ACHN (cell line): ENCODE measurements around the gene COL4A2.
A peak's percentile ranks its signal among the peaks of the same experiment; 100 is the strongest.

ENCODE experiments used
- DNase-seq: peaks from one replicate; pipeline ENCODE4 v3.0.0-alpha.2; 2015
- in situ Hi-C: cut with HindIII; loops from 2 replicates; pipeline ENCODE4 v1.10.0; 2017; ENCODE audit warnings: low sequenced_read_pairs, low pct_ligation_motif_present, low pct_unique_long_range_greater_than_20kb

The COL4A2 gene

GRCh38 chr13:110431425-110432294 is 124.6 kb downstream of the COL4A2 start:
- in situ Hi-C loops = loop anchor here (25.0 kb wide), 1 partner anchor 219 kb away; no protein-coding TSS in a partner anchor
- DNase-seq = no peak

GRCh38 chr13:110432522-110432921 is 125.4 kb downstream of the COL4A2 start:
- in situ Hi-C loops = loop anchor here (25.0 kb wide), 1 partner anchor 220 kb away; no protein-coding TSS in a partner anchor
- DNase-seq = no peak

- in situ Hi-C loops = loop anchor here (25.0 kb wide), 1 partner anchor 221 kb away; no protein-coding TSS in a partner anchor
- no peak for DNase-seq
Measured at GRCh38 chr13:110433014-110433413, 125.9 kb downstream of the COL4A2 start.

GRCh38 chr13:110434629-110435028 is 127.5 kb downstream of the COL4A2 start:
- in situ Hi-C loops = loop anchor here (25.0 kb wide), 1 partner anchor 222 kb away; no protein-coding TSS in a partner anchor

GRCh38 chr13:110435331-110435730 is 128.2 kb downstream of the COL4A2 start:
- in situ Hi-C loops = loop anchor here (25.0 kb wide), 1 partner anchor 223 kb away; no protein-coding TSS in a partner anchor

More at GRCh38 chr13:110434629-110435028, 127.5 kb downstream of the COL4A2 start:
- DNase-seq = no peak

GRCh38 chr13:110436276-110436675 is 129.2 kb downstream of the COL4A2 start:
- no peak for DNase-seq
- in situ Hi-C loops = loop anchor here (25.0 kb wide), 1 partner anchor 224 kb away; no protein-coding TSS in a partner anchor

More at GRCh38 chr13:110435331-110435730, 128.2 kb downstream of the COL4A2 start:
- no peak for DNase-seq

GRCh38 chr13:110436786-110437370 is 129.8 kb downstream of the COL4A2 start:
- in situ Hi-C loops = loop anchor here (25.0 kb wide), 1 partner anchor 225 kb away; no protein-coding TSS in a partner anchor
- DNase-seq = no peak

- in situ Hi-C loops = loop anchor here (25.0 kb wide), 1 partner anchor 226 kb away; no protein-coding TSS in a partner anchor
- DNase-seq = no peak
Measured at GRCh38 chr13:110438211-110438610, 131.1 kb downstream of the COL4A2 start.

GRCh38 chr13:110438776-110439175 is 131.7 kb downstream of the COL4A2 start:
- in situ Hi-C loops = loop anchor here (25.0 kb wide), 1 partner anchor 226 kb away; no protein-coding TSS in a partner anchor
- no peak for DNase-seq

GRCh38 chr13:110440946-110441731 is 134.1 kb downstream of the COL4A2 start:
- DNase-seq = no peak
- in situ Hi-C loops = loop anchor here (25.0 kb wide), 1 partner anchor 229 kb away; no protein-coding TSS in a partner anchor

- DNase-seq = peak; percentile 40
- in situ Hi-C loops = loop anchor here (25.0 kb wide), 1 partner anchor 231 kb away; no protein-coding TSS in a partner anchor
Measured at GRCh38 chr13:110442930-110443621, 136.0 kb downstream of the COL4A2 start.

GRCh38 chr13:110443622-110444225 is 136.6 kb downstream of the COL4A2 start:
- in situ Hi-C loops = loop anchor here (25.0 kb wide), 1 partner anchor 231 kb away; no protein-coding TSS in a partner anchor
- DNase-seq = no peak

GRCh38 chr13:110444226-110444653 is 137.2 kb downstream of the COL4A2 start:
- DNase-seq = peak; percentile 53
- in situ Hi-C loops = loop anchor here (25.0 kb wide), 1 partner anchor 232 kb away; no protein-coding TSS in a partner anchor

GRCh38 chr13:110445183-110445582 is 138.1 kb downstream of the COL4A2 start:
- no peak for DNase-seq
- in situ Hi-C loops = loop anchor here (25.0 kb wide), 1 partner anchor 233 kb away; no protein-coding TSS in a partner anchor

- in situ Hi-C loops = loop anchor here (25.0 kb wide), 1 partner anchor 234 kb away; no protein-coding TSS in a partner anchor
- DNase-seq = no peak
Measured at GRCh38 chr13:110445722-110446574, 138.9 kb downstream of the COL4A2 start.

GRCh38 chr13:110446575-110446890 is 139.4 kb downstream of the COL4A2 start:
- in situ Hi-C loops = loop anchor here (25.0 kb wide), 1 partner anchor 234 kb away; no protein-coding TSS in a partner anchor
- no peak for DNase-seq
